Calu3 (cell line): ENCODE measurements around the gene RPL32. TPM values are rescaled to one million over a fixed set of nuclear protein-coding genes. Genes with fewer than 3 reads are reported as not detected.
"Not testable (repeated sequence)": the region's sequence is repeated elsewhere in the genome, so short reads cannot be mapped to it uniquely, and the experiment has no call there.

ENCODE experiments used
- BruUV-seq: library from RNA; stranded (reverse); fragments of 400-500 nt; replicated peaks from 2 replicates; lab custom pipeline; 2021; lab: Mats Ljungman, UMichigan
- CTCF ChIA-PET: fragments of 300-600 bp; sonication (Branson Sonifier 250); formaldehyde crosslinking; loops from one replicate; lab custom pipeline; 2022; ENCODE audit warnings: antibody characterized with exemption; lab: Charles Lee
- DNase-seq: peaks from one replicate; pipeline ENCODE4 v3.0.0; 2022
- H3K27ac Mint-ChIP-seq: one replicate; pipeline ENCODE4 v1.8.0; 2022; ENCODE audit warnings: mixed read lengths; ENCODE audit not compliant: unreplicated experiment
- H3K27me3 Mint-ChIP-seq: one replicate; pipeline ENCODE4 v1.8.0; 2022; ENCODE audit warnings: mixed read lengths; ENCODE audit not compliant: unreplicated experiment
- H3K36me3 Mint-ChIP-seq: one replicate; pipeline ENCODE4 v1.8.0; 2022; ENCODE audit warnings: mild to moderate bottlenecking, moderate library complexity, mixed read lengths; ENCODE audit not compliant: insufficient read depth, unreplicated experiment
- H3K4me1 Mint-ChIP-seq: one replicate; pipeline ENCODE4 v1.8.0; 2022; ENCODE audit warnings: mild to moderate bottlenecking, low read depth, mixed read lengths; ENCODE audit not compliant: unreplicated experiment
- H3K4me3 Mint-ChIP-seq: one replicate; pipeline ENCODE4 v1.8.0; 2022; ENCODE audit warnings: mild to moderate bottlenecking, low read depth, moderate library complexity, mixed read lengths; ENCODE audit not compliant: unreplicated experiment
- H3K9me3 Mint-ChIP-seq: one replicate; pipeline ENCODE4 v1.8.0; 2022; ENCODE audit warnings: low read depth, mixed read lengths; ENCODE audit not compliant: unreplicated experiment
- intact Hi-C: fragments of 100-400 bp; cut with micrococcal nuclease; formaldehyde crosslinking; loops from one replicate; pipeline ENCODE4 v1.10.0; 2022; ENCODE audit not compliant: unreplicated experiment
- total RNA-seq: library from RNA; stranded (reverse); gene quantifications from 2 replicates; pipeline ENCODE4 v1.2.3, GENCODE V29; 2022
- TF ChIP-seq, protein P1 (sequence below): fragments of 200-600 bp; IDR thresholded peaks from one replicate; pipeline ENCODE4 v1.8.0; 2022; ENCODE audit warnings: antibody characterized with exemption; ENCODE audit not compliant: unreplicated experiment

RPL32 gene
- total RNA-seq, 1 experiment from 2014 or later = 1,222 TPM

DNA sequence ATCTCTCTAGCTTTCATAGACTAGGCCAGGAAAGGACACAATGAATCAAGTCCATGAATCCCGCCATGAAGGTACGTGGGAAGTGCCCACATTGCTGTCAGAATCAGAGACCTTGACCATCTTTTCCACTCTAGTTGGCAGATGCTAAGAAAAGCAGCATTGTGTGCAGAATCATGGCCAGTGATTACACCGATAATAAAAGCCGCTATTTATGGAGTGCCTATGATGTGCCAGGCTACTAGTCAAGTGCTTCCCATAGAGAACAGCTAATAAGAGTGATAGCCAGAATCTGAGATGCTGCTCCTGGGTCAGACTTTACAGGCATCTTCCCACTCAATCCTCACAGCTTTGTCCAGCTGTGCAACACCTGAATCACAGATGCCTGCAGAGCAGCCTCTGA is 13.2 kb upstream of the RPL32 start:
- CTCF ChIA-PET = no interaction called here
- intact Hi-C loops = no loop called here
- no peaks in the 10 kb centered on the region for H3K4me1 Mint-ChIP-seq

GRCh38 chr3:12853847-12854246 is 12.5 kb upstream of the RPL32 start:
- H3K36me3 Mint-ChIP-seq, H3K27ac Mint-ChIP-seq, H3K9me3 Mint-ChIP-seq, DNase-seq, CTCF ChIA-PET, H3K4me3 Mint-ChIP-seq, BruUV-seq, H3K4me1 Mint-ChIP-seq, intact Hi-C loops: not testable (repeated sequence)
- peaks cover 77% of the 10 kb centered on the region for H3K27me3 Mint-ChIP-seq

More for the DNA sequence above, 13.2 kb upstream of the RPL32 start:
- TF ChIP-seq, protein P1, sequence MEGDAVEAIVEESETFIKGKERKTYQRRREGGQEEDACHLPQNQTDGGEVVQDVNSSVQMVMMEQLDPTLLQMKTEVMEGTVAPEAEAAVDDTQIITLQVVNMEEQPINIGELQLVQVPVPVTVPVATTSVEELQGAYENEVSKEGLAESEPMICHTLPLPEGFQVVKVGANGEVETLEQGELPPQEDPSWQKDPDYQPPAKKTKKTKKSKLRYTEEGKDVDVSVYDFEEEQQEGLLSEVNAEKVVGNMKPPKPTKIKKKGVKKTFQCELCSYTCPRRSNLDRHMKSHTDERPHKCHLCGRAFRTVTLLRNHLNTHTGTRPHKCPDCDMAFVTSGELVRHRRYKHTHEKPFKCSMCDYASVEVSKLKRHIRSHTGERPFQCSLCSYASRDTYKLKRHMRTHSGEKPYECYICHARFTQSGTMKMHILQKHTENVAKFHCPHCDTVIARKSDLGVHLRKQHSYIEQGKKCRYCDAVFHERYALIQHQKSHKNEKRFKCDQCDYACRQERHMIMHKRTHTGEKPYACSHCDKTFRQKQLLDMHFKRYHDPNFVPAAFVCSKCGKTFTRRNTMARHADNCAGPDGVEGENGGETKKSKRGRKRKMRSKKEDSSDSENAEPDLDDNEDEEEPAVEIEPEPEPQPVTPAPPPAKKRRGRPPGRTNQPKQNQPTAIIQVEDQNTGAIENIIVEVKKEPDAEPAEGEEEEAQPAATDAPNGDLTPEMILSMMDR = no peak
- BruUV-seq = no TSS peak
- Mint-ChIP-seq H3K4me3 (no peak overlapping the region), H3K36me3 (no peaks in the 10 kb centered on the region), H3K9me3 (no peaks in the 10 kb centered on the region), H3K27ac (no peak overlapping the region), H3K27me3 (peaks cover 84% of the 10 kb centered on the region)
- DNase-seq = no peak

- CTCF ChIA-PET = no interaction called here
- intact Hi-C loops = no loop called here
Observed at GRCh38 chr3:12852201-12852600, 10.8 kb upstream of the RPL32 start.

GRCh38 chr3:12845811-12846210 is 4.4 kb upstream of the RPL32 start:
- Mint-ChIP-seq H3K4me1 (no peaks in the 10 kb centered on the region), H3K4me3 (no peak overlapping the region), H3K9me3 (no peaks in the 10 kb centered on the region), H3K27ac (no peak overlapping the region), H3K36me3 (peaks cover 14% of the 10 kb centered on the region), H3K27me3 (peaks cover 13% of the 10 kb centered on the region)
- no TSS peak for BruUV-seq
- intact Hi-C loops = no loop called here
- TF ChIP-seq, protein P1 = no peak
- DNase-seq = no peak
- CTCF ChIA-PET = no interaction called here

More at GRCh38 chr3:12852201-12852600, 10.8 kb upstream of the RPL32 start:
- TF ChIP-seq, protein P1 = no peak
- Mint-ChIP-seq H3K4me1 (no peaks in the 10 kb centered on the region), H3K27me3 (peaks cover 65% of the 10 kb centered on the region), H3K4me3 (no peak overlapping the region), H3K27ac (no peak overlapping the region), H3K36me3 (no peaks in the 10 kb centered on the region), H3K9me3 (no peaks in the 10 kb centered on the region)
- BruUV-seq = no TSS peak
- DNase-seq = no peak

DNA sequence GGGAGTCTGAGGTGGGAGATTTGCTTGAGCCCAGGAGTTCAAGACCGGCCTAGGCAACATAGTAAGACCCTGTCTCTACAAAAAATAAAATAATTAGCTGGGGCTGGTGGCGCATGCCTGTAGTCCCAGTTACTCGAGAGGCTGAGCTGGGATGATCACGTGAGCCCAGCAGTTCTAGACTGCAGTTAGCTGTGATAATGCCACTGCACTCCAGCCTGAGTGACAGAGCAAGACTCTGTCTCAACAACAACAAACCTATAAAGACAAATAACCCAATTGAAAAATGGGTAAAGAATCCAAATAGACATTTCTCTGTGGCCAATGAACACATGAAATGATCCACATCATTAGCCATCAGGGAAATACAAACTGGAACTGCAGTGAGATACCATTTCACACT is 1.1 kb upstream of the RPL32 start:
- intact Hi-C loops = no loop called here
- TF ChIP-seq, protein P1 = no peak
- peak overlapping the region; percentile 90 for H3K4me3 Mint-ChIP-seq
- no TSS peak for BruUV-seq
- CTCF ChIA-PET = no interaction called here
- H3K27me3 Mint-ChIP-seq = peaks cover 7% of the 10 kb centered on the region
- peaks cover 17% of the 10 kb centered on the region for H3K4me1 Mint-ChIP-seq
- no peak for DNase-seq
- no peak overlapping the region for H3K27ac Mint-ChIP-seq
- H3K36me3 Mint-ChIP-seq = peaks cover 48% of the 10 kb centered on the region
- no peaks in the 10 kb centered on the region for H3K9me3 Mint-ChIP-seq
